OCI-LY1 (cell line): ENCODE results near the gene FMN2.

Experiments
- EZH2 ChIP-seq: fragments of 200-600 bp; sonication (generic), shearing (Covaris generic); IDR thresholded peaks from 2 replicates; pipeline ENCODE4 v1.8.0; 2017; ENCODE audit warnings: borderline replicate concordance, mixed run types, mild to moderate bottlenecking, antibody characterized with exemption, low read length, moderate library complexity, mixed read lengths
- TF ChIP-seq, protein P1 (sequence below): fragments of 200-600 bp; sonication (generic), shearing (Covaris generic); IDR thresholded peaks from 2 replicates; pipeline ENCODE4 v1.5.1; 2017; ENCODE audit warnings: mild to moderate bottlenecking, antibody characterized with exemption, low read length, moderate library complexity, mixed read lengths

DNA sequence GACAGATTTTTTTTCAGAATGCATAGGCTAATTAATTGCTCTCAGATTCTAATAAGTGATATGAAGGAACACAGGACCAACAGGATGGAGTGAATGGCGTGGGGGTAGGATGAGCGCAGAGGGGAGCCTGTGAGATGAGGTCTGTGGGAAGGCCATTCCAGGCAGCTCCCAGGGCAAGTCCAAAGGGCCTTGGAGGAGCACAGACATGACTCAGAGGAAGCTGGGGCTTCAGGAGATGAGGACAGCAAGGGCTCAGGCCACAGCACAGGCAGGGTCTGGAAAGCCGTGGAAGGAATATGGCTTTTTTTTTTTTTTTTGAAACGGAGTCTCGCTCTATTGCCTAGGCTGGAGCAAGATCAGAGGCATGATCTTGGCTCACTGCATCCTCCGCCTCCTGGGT is 35.1 kb downstream of the FMN2 start:
- TF ChIP-seq, protein P1, sequence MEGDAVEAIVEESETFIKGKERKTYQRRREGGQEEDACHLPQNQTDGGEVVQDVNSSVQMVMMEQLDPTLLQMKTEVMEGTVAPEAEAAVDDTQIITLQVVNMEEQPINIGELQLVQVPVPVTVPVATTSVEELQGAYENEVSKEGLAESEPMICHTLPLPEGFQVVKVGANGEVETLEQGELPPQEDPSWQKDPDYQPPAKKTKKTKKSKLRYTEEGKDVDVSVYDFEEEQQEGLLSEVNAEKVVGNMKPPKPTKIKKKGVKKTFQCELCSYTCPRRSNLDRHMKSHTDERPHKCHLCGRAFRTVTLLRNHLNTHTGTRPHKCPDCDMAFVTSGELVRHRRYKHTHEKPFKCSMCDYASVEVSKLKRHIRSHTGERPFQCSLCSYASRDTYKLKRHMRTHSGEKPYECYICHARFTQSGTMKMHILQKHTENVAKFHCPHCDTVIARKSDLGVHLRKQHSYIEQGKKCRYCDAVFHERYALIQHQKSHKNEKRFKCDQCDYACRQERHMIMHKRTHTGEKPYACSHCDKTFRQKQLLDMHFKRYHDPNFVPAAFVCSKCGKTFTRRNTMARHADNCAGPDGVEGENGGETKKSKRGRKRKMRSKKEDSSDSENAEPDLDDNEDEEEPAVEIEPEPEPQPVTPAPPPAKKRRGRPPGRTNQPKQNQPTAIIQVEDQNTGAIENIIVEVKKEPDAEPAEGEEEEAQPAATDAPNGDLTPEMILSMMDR, result no peak
- TF ChIP-seq EZH2, result no peak
